Peyer's patch (tissue), 4 donors: ENCODE data around the gene SLC13A2. TPM values are rescaled to one million over a fixed set of nuclear protein-coding genes. Genes with fewer than 3 reads are reported as not detected.

Source experiments
- DNase-seq, 3 donors: peaks; one replicate each; pipeline ENCODE4 v3.0.0-alpha.2; 2017 to 2019
- H3K27ac ChIP-seq, 4 donors: fragments of 200-600 bp; sonication (generic); one replicate each; pipeline ENCODE4 v1.5.1; 2016 to 2019
- H3K27me3 ChIP-seq, 2 donors: fragments of 200-600 bp; sonication (generic); one replicate each; pipeline ENCODE4 v1.5.1; 2019
- H3K36me3 ChIP-seq, 3 donors: fragments of 200-600 bp; sonication (generic); one replicate each; pipeline ENCODE4 v1.5.1; 2016 to 2019
- H3K4me1 ChIP-seq, 4 donors: fragments of 200-600 bp; sonication (generic); one replicate each; pipeline ENCODE4 v1.5.1; 2016 to 2019
- H3K4me3 ChIP-seq, 4 donors: fragments of 200-600 bp; sonication (generic); 1 replicate in 3 of 4; 2 replicates in 1 of 4; pipeline ENCODE4 v1.5.1; 2016 to 2019; ENCODE audit warnings: mild to moderate bottlenecking in 1 of 4
- H3K9me3 ChIP-seq, 4 donors: fragments of 200-600 bp; sonication (generic); one replicate each; pipeline ENCODE4 v1.5.1; 2016 to 2019; ENCODE audit warnings: mild to moderate bottlenecking in 1 of 4
- POLR2A ChIP-seq, 2 donors: fragments of 450-650 bp; IDR thresholded peaks; one replicate each; pipeline ENCODE4 v1.5.1; 2017; ENCODE audit warnings: antibody characterized with exemption in 2 of 2, mild to moderate bottlenecking in 2 of 2, moderate library complexity in 2 of 2
- total RNA-seq, 4 donors: library from RNA; depleted of rRNA; stranded (reverse); fragments of >200 nt; gene quantifications; one replicate each; pipeline ENCODE4 v1.1.0, GENCODE V29; 2016
- TF ChIP-seq, protein P1 (sequence below), 6 experiments: fragments of 450-650 bp in 4 of 6; fragments of 200-600 bp in 2 of 6; sonication (generic) in 1 of 6; IDR thresholded peaks; one replicate each; pipeline ENCODE4 v1.5.1; 2017 to 2019; ENCODE audit warnings: antibody characterized with exemption in 6 of 6, mild to moderate bottlenecking in 3 of 6, moderate library complexity in 1 of 6

The SLC13A2 gene
- total RNA-seq, 4 donors from 2014 or later: 11.6 to 612 (median 544) TPM

DNA sequence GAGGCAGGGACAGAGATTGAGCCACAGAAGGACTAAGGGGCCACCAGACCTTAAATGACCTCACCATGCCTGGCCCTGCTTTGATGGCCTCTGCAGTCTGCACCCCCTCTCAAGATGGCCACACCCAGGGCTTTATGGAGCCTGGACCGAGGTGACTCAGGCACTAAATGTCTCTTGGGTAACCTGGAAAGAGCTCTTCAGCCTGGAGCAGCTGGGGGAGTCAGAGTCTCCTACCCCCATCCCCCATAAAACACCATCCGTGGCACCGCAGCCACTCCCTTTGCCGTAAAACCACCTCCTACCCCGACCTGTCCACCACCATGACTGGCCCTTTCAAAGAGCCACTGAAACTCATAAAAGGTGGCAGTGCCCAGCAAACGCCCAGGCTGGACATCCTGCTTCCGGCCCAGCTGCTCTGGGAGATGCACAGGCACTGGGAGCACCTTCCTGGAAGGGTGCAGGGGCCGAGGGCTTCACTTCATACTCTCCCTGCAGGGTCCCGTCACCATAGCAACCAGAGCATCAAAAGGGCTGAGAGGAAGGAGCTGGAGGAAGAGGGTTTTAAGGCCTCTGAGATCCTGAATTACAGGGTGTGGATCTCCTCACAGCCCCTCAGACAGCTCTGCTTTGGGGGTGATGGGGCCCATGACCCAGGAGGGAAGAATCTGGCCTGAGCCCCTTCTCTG, 55.0 kb downstream of the SLC13A2 start:
- Histone ChIP-seq H3K4me3 (no peak overlapping the region), H3K9me3 (no peaks in the 10 kb centered on the region), H3K27ac (no peak overlapping the region), H3K27me3 (no peaks in the 10 kb centered on the region), H3K36me3 (no peaks in the 10 kb centered on the region), H3K4me1 (peaks cover 0 to 12% (median 0%) of the 10 kb centered on the region in 4 donors)
- no peak for TF ChIP-seq POLR2A (IDR thresholded peaks at IDR 0.05)
- TF ChIP-seq, protein P1, sequence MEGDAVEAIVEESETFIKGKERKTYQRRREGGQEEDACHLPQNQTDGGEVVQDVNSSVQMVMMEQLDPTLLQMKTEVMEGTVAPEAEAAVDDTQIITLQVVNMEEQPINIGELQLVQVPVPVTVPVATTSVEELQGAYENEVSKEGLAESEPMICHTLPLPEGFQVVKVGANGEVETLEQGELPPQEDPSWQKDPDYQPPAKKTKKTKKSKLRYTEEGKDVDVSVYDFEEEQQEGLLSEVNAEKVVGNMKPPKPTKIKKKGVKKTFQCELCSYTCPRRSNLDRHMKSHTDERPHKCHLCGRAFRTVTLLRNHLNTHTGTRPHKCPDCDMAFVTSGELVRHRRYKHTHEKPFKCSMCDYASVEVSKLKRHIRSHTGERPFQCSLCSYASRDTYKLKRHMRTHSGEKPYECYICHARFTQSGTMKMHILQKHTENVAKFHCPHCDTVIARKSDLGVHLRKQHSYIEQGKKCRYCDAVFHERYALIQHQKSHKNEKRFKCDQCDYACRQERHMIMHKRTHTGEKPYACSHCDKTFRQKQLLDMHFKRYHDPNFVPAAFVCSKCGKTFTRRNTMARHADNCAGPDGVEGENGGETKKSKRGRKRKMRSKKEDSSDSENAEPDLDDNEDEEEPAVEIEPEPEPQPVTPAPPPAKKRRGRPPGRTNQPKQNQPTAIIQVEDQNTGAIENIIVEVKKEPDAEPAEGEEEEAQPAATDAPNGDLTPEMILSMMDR (IDR thresholded peaks at IDR 0.05): no peak
- DNase-seq: peak in 1 of 3 donors; percentile 57

DNA sequence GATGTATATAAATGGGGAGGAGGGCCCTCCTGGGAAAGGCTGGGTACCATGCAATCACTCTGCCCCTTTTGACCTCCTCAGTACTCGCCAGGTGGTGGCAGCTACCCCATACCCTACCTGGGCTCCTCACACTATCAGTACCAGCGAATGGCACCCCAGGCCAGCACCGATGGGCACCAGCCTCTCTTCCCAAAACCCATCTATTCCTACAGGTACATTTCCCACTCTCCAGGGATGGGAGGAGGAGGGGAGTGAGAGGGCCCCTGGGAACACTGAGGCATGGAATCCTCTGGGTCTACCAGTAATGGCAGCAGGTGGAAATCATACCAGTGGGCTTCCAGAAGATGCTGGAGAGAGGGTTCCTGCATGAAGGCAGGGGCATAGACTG, 55.6 kb downstream of the SLC13A2 start:
- no peak overlapping the region for H3K27ac ChIP-seq
- no peak for DNase-seq
- no peaks in the 10 kb centered on the region for H3K36me3 ChIP-seq
- H3K27me3 ChIP-seq: no peaks in the 10 kb centered on the region
- TF ChIP-seq POLR2A (IDR thresholded peaks at IDR 0.05): no peak
- TF ChIP-seq, protein P1 (IDR thresholded peaks at IDR 0.05): no peak
- no peak overlapping the region for H3K4me3 ChIP-seq
- H3K9me3 ChIP-seq: no peaks in the 10 kb centered on the region
- H3K4me1 ChIP-seq: peaks cover 0 to 12% (median 0%) of the 10 kb centered on the region in 4 donors

DNA sequence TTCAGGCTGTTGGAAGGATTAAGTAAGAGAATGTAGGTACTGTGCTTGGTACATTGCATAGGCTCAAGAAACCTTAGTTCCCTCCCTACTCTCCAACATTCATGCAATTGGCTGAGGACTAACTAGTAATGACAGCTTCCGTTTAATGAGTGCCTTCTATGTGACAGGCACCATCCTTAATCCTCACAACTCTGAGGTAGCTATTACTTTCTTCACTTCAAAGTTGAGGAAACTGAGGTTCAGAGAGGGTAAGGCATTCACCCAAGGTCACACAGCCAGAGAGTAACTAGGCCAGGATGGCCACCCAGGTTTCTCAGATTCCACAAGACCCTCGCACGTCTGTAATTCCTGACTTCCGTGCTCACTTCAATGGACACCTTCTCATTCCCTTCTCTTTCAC, 56.8 kb downstream of the SLC13A2 start:
- no peak for TF ChIP-seq POLR2A (IDR thresholded peaks at IDR 0.05)
- TF ChIP-seq, protein P1 (IDR thresholded peaks at IDR 0.05): no peak
- no peaks in the 10 kb centered on the region for H3K9me3 ChIP-seq
- H3K27me3 ChIP-seq: no peaks in the 10 kb centered on the region
- H3K4me1 ChIP-seq: peaks cover 0 to 4% (median 0%) of the 10 kb centered on the region in 4 donors
- DNase-seq: no peak
- H3K4me3 ChIP-seq: no peak overlapping the region
- H3K36me3 ChIP-seq: no peaks in the 10 kb centered on the region
- no peak overlapping the region for H3K27ac ChIP-seq

DNA sequence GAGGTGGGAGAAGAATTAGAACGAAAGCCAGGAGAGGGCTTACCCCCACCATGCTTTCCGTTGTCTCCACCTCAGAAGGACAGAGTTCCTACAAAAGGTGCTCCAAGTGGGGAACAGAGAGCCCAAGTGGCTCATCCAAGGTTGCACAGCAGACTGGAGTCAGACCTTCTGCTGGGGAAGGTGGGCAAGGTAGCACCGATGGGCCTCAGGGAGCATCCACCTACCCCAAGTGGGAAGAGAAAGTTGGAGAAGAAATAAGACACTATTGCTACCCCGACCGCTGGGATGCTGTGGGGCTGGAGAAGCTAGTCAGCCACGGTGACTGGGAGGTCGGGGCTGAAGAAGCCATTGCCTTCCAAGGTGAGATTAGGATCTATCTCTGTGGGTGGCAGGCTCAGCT, 57.5 kb downstream of the SLC13A2 start:
- Histone ChIP-seq H3K27ac (no peak overlapping the region), H3K27me3 (no peaks in the 10 kb centered on the region)

DNA sequence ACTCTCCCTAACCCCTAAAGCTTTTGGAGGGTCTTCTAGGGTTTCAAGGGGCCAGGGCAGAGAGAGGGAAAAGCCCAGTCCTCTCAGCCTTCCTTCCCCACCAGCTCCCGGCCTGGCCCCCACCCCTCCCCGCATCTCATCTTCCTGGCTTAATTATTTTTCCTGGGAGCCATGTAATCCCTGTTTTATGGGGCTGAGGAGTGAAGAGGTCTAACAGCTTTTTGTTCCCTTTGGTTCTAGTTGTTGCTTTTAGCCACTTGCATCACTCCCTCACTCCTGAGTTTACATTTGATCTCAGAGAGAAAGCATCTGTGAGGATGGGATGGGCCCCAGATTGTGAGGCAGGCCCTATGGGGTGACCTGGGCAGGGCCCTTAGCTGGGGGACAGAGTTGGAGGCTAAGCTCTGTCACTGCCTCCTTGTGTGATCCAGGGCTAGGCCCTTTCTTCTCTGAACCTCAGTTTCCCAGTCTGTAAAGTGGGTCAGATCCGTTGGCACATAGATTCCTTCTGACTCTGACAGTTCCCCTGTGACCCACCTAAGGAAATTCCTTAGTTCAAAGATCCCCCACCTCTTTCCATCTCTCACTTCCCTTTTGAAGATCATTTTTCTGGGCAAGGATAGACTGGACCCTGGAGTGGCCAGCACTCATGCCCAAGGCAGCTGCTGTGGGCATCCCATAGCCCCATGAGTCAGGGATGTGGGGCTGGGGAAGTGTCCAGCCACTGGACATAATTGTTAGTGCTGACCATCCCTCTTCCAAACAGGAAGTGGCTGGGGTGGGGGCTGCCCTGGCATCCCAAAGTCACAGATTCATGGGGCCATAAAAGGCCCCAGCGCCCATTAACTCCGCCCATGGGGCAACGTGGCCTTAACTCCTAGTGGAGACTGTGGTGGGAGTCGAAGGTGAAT, 58.9 kb downstream of the SLC13A2 start:
- H3K4me1 ChIP-seq: no peaks in the 10 kb centered on the region

More for the DNA sequence above, 57.5 kb downstream of the SLC13A2 start:
- no peak for TF ChIP-seq POLR2A (IDR thresholded peaks at IDR 0.05)
- TF ChIP-seq, protein P1 (IDR thresholded peaks at IDR 0.05): no peak
- H3K4me1 ChIP-seq: no peaks in the 10 kb centered on the region
- no peak for DNase-seq
- no peaks in the 10 kb centered on the region for H3K9me3 ChIP-seq
- H3K36me3 ChIP-seq: no peaks in the 10 kb centered on the region
- no peak overlapping the region for H3K4me3 ChIP-seq

More for the DNA sequence above, 58.9 kb downstream of the SLC13A2 start:
- Histone ChIP-seq H3K4me3 (no peak overlapping the region), H3K36me3 (no peaks in the 10 kb centered on the region), H3K27me3 (no peaks in the 10 kb centered on the region), H3K27ac (no peak overlapping the region), H3K9me3 (no peaks in the 10 kb centered on the region)
- TF ChIP-seq POLR2A (IDR thresholded peaks at IDR 0.05): no peak
- TF ChIP-seq, protein P1 (IDR thresholded peaks at IDR 0.05): no peak
- DNase-seq: no peak
